Measurements from ENCODE around the gene PIGS. TPM values are rescaled to one million over a fixed set of nuclear protein-coding genes. Genes with fewer than 3 reads are reported as not detected.

Gene PIGS
- total RNA-seq = 26.6 and 49.2 TPM in 2 replicates

GRCh38 chr17:28571361-28572122 is at the start of gene PIGS:
Gene PIGS, minus strand, starts transcription at chr17:28571524. Its CDS starts 28 bp downstream, at chr17:28571496.

DNA sequence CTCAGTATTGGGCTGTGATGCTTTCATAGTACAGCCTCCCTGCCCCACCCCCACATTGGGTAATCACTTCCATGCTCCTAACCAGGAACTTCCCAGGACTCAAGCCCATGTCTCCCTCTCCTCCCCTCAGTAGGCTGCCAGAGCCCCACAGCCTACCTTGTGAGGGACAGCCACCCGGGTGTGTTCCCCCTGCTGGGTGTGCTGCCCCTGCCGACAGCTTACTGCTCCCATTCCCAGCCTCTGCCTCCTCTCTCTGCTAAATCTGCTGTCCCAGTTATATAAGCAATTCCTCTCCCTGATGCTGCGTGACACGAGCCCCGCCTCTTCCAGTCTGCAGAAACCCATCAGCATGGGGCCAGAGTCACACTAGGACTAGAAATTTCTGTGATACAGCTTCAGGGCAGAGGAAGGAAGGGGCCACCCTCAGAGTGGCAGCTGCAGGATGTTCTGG is 42.6 kb upstream of the PIGS start, which contains the start of gene RSKR:
TSS of gene RSKR (minus strand) at position 255 of the 451 bp plus-strand sequence. CDS start at position 231, 24 bp downstream.

DNA sequence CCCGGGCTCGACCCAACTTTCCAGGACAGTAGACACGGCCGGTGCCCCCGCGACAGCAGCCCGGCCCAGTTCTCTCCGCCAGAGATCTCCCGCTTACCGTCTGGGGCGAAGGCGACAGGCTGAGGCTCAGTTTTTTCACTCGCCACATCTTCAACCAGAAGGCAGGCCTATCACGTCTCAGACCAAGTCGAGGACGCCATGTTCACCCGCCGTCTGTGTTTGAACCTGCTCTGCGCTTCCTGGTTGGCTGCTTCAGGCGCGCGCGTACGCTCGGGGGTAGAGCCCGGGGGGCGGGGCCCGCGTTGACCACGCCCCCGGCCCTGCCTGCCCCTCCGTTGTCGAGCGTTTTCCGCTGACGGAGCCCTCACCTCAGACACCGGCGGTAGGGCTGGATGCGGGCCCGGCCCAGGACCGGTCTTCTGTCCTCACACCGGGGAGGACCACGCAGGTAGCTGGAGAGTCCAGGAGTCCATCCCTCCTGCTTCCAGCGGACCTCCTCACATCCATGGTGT is 27.5 kb upstream of the PIGS start, which contains the start of gene SPAG5:
TSS of gene SPAG5 (minus strand) at position 227 of the 512 bp plus-strand sequence. CDS start at position 148, 79 bp downstream.

DNA sequence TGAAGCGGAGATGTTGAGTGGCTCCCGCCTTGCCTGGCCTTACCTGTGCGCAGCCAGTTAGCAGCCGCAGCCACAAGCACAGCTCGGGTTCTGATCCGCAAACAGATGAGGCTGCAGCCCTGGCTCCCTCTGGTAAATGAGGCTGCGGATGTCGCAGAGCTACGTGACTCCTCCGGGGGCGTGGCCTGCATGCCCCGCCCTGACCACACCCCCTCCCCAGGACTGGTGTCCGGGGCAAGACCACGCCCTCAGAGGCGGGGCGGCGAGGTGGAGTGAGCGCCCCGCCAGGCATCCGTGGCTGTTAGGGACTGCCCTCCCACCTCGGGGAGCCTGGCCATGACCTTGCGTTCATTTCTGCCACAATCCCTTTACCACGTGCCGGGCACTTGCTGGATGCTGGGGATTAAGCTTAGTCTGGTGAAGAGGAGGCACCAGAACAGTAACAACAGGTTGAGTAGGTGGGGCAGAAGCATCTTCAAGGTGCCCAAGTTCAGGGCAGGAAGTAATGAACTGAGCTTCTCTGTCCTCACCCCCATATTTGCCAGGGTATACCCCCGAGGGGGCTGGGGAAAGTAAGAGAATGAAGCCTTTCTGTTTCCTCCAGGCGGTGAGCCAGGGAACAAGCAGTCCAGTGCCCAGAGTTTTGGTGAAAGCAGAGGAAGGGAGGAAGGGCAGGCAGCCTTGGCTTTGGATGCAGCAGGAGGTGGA is 5.6 kb upstream of the PIGS start, which contains the start of gene ALDOC:
TSS of gene ALDOC (minus strand) at position 138 of the 708 bp plus-strand sequence. CDS start 1,363 bp downstream, outside the sequence.

DNA sequence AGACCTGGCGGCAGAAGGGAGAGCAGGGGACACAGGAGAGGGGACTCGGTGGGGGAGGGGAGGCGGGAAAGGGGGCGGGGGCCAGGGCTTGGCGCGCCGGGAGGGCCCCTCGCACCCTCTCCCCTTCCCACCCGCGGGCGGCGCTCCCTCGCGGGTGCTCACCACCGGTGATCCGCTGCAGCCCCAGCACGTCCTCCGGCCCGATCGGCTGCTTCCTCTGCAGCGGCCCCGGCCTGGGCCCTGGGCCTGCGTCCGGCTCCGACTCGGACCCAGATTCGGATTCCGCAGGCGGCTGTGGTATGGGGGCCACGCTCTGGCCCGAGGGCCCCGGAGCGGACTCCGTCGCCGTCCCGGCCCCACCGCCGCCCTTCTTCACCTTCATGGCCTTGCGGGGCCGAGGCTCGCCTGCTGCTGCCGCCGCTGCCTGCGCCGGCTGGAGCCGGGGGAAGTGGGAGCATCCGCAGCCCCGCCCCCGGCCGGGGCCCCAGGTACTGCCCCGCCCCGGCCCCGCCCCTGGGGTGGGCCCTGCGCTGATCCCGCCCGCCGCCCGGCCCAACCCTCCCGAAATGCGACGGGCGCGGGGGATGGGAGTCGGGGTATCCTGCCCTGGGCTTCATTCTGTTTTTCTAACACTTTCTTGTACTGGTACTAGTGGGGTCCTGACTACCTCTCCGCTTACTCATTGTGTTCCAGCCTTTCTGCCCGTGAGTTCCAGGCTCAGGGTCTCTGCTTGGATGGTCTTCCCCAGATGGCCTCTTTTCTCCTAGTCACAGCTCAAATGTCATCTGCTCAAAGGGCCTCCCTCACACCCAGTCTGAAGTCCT is 18.9 kb downstream of the PIGS start, which contains the start of gene UNC119:
TSS of gene UNC119 (minus strand) at position 449 of the 824 bp plus-strand sequence. CDS start at position 382, 67 bp downstream.

DNA sequence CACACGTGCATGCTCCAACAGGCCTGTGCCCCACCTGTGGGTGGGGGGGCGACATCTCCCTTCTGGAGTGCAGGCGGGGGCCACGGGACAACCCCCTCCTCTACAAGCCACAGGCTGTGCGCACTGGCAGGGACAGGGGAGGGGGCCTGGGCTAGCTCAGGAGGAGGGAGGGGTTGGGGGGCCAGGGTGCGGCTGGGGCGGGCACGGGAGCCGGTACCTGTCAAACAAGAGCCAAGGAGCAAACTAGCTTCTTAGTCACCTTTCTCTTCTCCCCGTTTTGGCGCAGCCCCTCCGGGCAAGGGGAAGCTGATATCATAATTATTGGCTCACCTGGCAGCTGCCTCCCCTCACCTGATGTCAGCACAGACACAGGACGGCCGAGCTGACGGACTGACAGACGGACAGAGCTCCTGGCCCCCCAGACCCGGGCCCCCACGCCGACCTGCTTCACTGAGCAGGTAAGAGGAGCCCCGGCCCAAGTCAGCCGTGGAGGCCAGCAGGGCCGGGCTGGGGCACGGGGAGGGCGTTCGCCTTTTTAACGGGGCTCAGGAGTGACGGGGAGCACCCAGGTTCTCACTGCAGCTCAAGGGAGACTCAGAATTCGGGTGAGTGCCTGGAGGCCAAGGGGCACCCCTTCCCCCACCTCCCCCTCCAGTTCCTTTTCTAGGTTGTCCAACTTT is 65.2 kb downstream of the PIGS start, which contains the start of gene FOXN1:
TSS of gene FOXN1 (plus strand) at position 363 of the 680 bp plus-strand sequence. CDS start 17,622 bp downstream, outside the sequence.

Other genes with a start within 250 kb of the PIGS start
- 61.6 and 72.7 TPM in 2 replicates for gene IFT20, start 236.1 kb downstream of the PIGS start, total RNA-seq
- 13.2 and 16.9 TPM in 2 replicates for gene TNFAIP1, start 235.8 kb downstream of the PIGS start, total RNA-seq
- 47.1 and 62.3 TPM in 2 replicates for gene POLDIP2, start 214.0 kb downstream of the PIGS start, total RNA-seq
- not detected in 2 replicates for gene SEBOX, start 206.3 kb downstream of the PIGS start, total RNA-seq
- 0.09 TPM in 1 of 2 replicates, not detected in the other for gene VTN, start 201.2 kb downstream of the PIGS start, total RNA-seq
- gene SARM1, start 199.8 kb downstream of the PIGS start, total RNA-seq = 3.9 and 7.2 TPM in 2 replicates
- 1.9 and 4.0 TPM in 2 replicates for gene SLC46A1, start 165.3 kb downstream of the PIGS start, total RNA-seq
- gene SLC13A2, start 97.9 kb downstream of the PIGS start, total RNA-seq = not detected in 2 replicates
- not detected in 2 replicates for gene FOXN1, start 65.2 kb downstream of the PIGS start, total RNA-seq
- gene UNC119, start 18.9 kb downstream of the PIGS start, total RNA-seq = 22.5 and 23.4 TPM in 2 replicates
- 35.7 and 53.3 TPM in 2 replicates for gene ALDOC, start 5.4 kb upstream of the PIGS start, total RNA-seq
- 2.6 and 7.1 TPM in 2 replicates for gene SPAG5, start 27.5 kb upstream of the PIGS start, total RNA-seq
- gene RSKR, start 42.7 kb upstream of the PIGS start, total RNA-seq = 2.0 and 3.8 TPM in 2 replicates
- gene BLTP2, start 73.6 kb upstream of the PIGS start, total RNA-seq = 110 and 118 TPM in 2 replicates
- 77.9 and 90.4 TPM in 2 replicates for gene SDF2, start 90.4 kb upstream of the PIGS start, total RNA-seq
- gene SUPT6H, start 90.7 kb upstream of the PIGS start, total RNA-seq = 40.3 and 53.1 TPM in 2 replicates
- 1.6 and 2.9 TPM in 2 replicates for gene PROCA1, start 140.4 kb upstream of the PIGS start, total RNA-seq
- 150 and 173 TPM in 2 replicates for gene RAB34, start 146.3 kb upstream of the PIGS start, total RNA-seq
- gene RPL23A, start 148.5 kb upstream of the PIGS start, total RNA-seq = 733 and 1,314 TPM in 2 replicates
- gene TLCD1, start 154.7 kb upstream of the PIGS start, total RNA-seq = 3.3 and 6.1 TPM in 2 replicates
- 5.0 and 7.2 TPM in 2 replicates for gene NEK8, start 157.3 kb upstream of the PIGS start, total RNA-seq
- gene TRAF4, start 172.5 kb upstream of the PIGS start, total RNA-seq = 23.8 and 26.6 TPM in 2 replicates